ENCODE data around the gene SCT.

The SCT gene

DNA sequence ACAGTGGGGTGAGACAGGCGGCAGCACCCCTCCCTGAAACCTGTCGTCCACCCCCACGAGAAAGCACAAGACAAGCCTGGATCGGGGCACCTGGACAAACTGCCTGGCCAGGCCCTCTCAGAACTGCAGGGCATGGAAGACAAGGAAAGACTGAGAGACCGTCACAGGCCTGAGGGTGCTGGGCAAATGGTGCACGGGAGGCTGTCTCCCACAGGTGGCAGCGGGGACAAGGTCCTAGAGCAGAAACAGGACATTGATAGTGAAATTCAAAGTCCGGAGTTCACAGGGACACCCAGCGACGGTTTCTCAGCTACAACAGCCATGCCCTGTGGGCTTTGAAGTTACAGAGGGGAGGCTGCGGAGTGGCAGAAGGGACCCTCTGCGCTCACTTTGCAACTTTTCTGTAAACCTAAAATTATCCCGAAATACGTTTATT, 30.7 kb upstream of the SCT start:
- Histone ChIP-seq H3K27me3 (ENCODE audit: insufficient read depth, poor library complexity, severe bottlenecking) (no peaks in the 10 kb centered on the region), H3K4me3 (replicated peaks; ENCODE audit: insufficient read depth, low read length) (no peak overlapping the region), H3K27ac (replicated peaks) (no peak overlapping the region)
- no peak for DNase-seq (ENCODE audit: low read depth in 1 of 2, low spot score in 1 of 2)
- TF ChIP-seq, protein P1, sequence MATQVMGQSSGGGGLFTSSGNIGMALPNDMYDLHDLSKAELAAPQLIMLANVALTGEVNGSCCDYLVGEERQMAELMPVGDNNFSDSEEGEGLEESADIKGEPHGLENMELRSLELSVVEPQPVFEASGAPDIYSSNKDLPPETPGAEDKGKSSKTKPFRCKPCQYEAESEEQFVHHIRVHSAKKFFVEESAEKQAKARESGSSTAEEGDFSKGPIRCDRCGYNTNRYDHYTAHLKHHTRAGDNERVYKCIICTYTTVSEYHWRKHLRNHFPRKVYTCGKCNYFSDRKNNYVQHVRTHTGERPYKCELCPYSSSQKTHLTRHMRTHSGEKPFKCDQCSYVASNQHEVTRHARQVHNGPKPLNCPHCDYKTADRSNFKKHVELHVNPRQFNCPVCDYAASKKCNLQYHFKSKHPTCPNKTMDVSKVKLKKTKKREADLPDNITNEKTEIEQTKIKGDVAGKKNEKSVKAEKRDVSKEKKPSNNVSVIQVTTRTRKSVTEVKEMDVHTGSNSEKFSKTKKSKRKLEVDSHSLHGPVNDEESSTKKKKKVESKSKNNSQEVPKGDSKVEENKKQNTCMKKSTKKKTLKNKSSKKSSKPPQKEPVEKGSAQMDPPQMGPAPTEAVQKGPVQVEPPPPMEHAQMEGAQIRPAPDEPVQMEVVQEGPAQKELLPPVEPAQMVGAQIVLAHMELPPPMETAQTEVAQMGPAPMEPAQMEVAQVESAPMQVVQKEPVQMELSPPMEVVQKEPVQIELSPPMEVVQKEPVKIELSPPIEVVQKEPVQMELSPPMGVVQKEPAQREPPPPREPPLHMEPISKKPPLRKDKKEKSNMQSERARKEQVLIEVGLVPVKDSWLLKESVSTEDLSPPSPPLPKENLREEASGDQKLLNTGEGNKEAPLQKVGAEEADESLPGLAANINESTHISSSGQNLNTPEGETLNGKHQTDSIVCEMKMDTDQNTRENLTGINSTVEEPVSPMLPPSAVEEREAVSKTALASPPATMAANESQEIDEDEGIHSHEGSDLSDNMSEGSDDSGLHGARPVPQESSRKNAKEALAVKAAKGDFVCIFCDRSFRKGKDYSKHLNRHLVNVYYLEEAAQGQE (IDR thresholded peaks at IDR 0.05; ENCODE audit: insufficient replicate concordance, low read depth), result no peak
- TF ChIP-seq POLR2AphosphoS5 (IDR thresholded peaks at IDR 0.05; ENCODE audit: low read depth) (no peak), CTCF (IDR thresholded peaks at IDR 0.05; ENCODE audit: insufficient read depth, low read length) (no peak), SPI1 (IDR thresholded peaks at IDR 0.05; ENCODE audit: borderline replicate concordance, low read depth) (no peak), GABPA (IDR thresholded peaks at IDR 0.05; ENCODE audit: low read depth) (no peak)

- Histone ChIP-seq H3K27me3 (ENCODE audit: insufficient read depth, poor library complexity, severe bottlenecking) (no peaks in the 10 kb centered on the region), H3K27ac (replicated peaks) (no peak overlapping the region), H3K4me3 (replicated peaks; ENCODE audit: insufficient read depth, low read length) (no peak overlapping the region)
- DNase-seq (ENCODE audit: low read depth in 1 of 2, low spot score in 1 of 2), result no peak
- TF ChIP-seq CTCF (IDR thresholded peaks at IDR 0.05; ENCODE audit: insufficient read depth, low read length) (no peak), POLR2AphosphoS5 (IDR thresholded peaks at IDR 0.05; ENCODE audit: low read depth) (no peak), GABPA (IDR thresholded peaks at IDR 0.05; ENCODE audit: low read depth) (no peak), SPI1 (IDR thresholded peaks at IDR 0.05; ENCODE audit: borderline replicate concordance, low read depth) (no peak)
- TF ChIP-seq, protein P1 (IDR thresholded peaks at IDR 0.05; ENCODE audit: insufficient replicate concordance, low read depth), result no peak
These were observed 29.9 kb upstream of the SCT start for GRCh38 chr11:656866-657265.

GRCh38 chr11:656426-656825, 29.4 kb upstream of the SCT start:
- Histone ChIP-seq H3K27me3 (ENCODE audit: insufficient read depth, poor library complexity, severe bottlenecking) (no peaks in the 10 kb centered on the region), H3K27ac (replicated peaks) (no peak overlapping the region), H3K4me3 (replicated peaks; ENCODE audit: insufficient read depth, low read length) (no peak overlapping the region)
- TF ChIP-seq CTCF (IDR thresholded peaks at IDR 0.05; ENCODE audit: insufficient read depth, low read length) (no peak), GABPA (IDR thresholded peaks at IDR 0.05; ENCODE audit: low read depth) (no peak), SPI1 (IDR thresholded peaks at IDR 0.05; ENCODE audit: borderline replicate concordance, low read depth) (no peak), POLR2AphosphoS5 (IDR thresholded peaks at IDR 0.05; ENCODE audit: low read depth) (no peak)
- TF ChIP-seq, protein P1 (IDR thresholded peaks at IDR 0.05; ENCODE audit: insufficient replicate concordance, low read depth), result no peak
- no peak for DNase-seq (ENCODE audit: low read depth in 1 of 2, low spot score in 1 of 2)
